ENCODE results near the gene SEZ6L2.
A peak's percentile ranks its signal among the peaks of the same experiment; 100 is the strongest.
"Not testable (repeated sequence)": the region's sequence is repeated elsewhere in the genome, so short reads cannot be mapped to it uniquely, and the experiment has no call there.

The SEZ6L2 gene

GRCh38 chr16:29899516-29900101 lies at the start of gene SEZ6L2:
SEZ6L2 (minus strand) TSS chr16:29899550; CDS start chr16:29899019, 531 bp downstream.
- DNase-seq (ENCODE audit: low read depth) = no peak

GRCh38 chr16:29947897-29948296 lies 48.5 kb upstream of the SEZ6L2 start:
- no peak for DNase-seq (ENCODE audit: low read depth)

GRCh38 chr16:29943846-29944799 lies 44.8 kb upstream of the SEZ6L2 start:
- no peak for DNase-seq (ENCODE audit: low read depth)

- no peak for DNase-seq (ENCODE audit: low read depth)
These were observed 41.3 kb upstream of the SEZ6L2 start for GRCh38 chr16:29940656-29941055.

GRCh38 chr16:29931750-29932149 lies 32.4 kb upstream of the SEZ6L2 start:
- not testable (repeated sequence) for DNase-seq (ENCODE audit: low read depth)

GRCh38 chr16:29927070-29927905 lies 27.9 kb upstream of the SEZ6L2 start:
- no peak for DNase-seq (ENCODE audit: low read depth)

GRCh38 chr16:29926711-29927052 lies 27.3 kb upstream of the SEZ6L2 start:
- no peak for DNase-seq (ENCODE audit: low read depth)

- peak; percentile 75 for DNase-seq (ENCODE audit: low read depth)
These were observed 26.7 kb upstream of the SEZ6L2 start, which contains the start of gene KCTD13 for GRCh38 chr16:29925781-29926710. KCTD13 (minus strand) TSS chr16:29926226; CDS start chr16:29926033, 193 bp downstream.

GRCh38 chr16:29925105-29925756 lies 25.9 kb upstream of the SEZ6L2 start:
- DNase-seq (ENCODE audit: low read depth) = no peak

- no peak for DNase-seq (ENCODE audit: low read depth)
These were observed 23.7 kb upstream of the SEZ6L2 start for GRCh38 chr16:29922986-29923501.

- no peak for DNase-seq (ENCODE audit: low read depth)
These were observed 23.0 kb upstream of the SEZ6L2 start for GRCh38 chr16:29922326-29922725.

- no peak for DNase-seq (ENCODE audit: low read depth)
These were observed 21.7 kb upstream of the SEZ6L2 start for GRCh38 chr16:29921034-29921385.

- DNase-seq (ENCODE audit: low read depth) = no peak
These were observed 21.1 kb upstream of the SEZ6L2 start for GRCh38 chr16:29920288-29921033.

- DNase-seq (ENCODE audit: low read depth) = no peak
These were observed 17.6 kb upstream of the SEZ6L2 start for GRCh38 chr16:29916979-29917378.

GRCh38 chr16:29915590-29916247 lies 16.4 kb upstream of the SEZ6L2 start:
- no peak for DNase-seq (ENCODE audit: low read depth)

- DNase-seq (ENCODE audit: low read depth) = no peak
These were observed 14.2 kb upstream of the SEZ6L2 start for GRCh38 chr16:29913514-29913913.

GRCh38 chr16:29912087-29912486 lies 12.7 kb upstream of the SEZ6L2 start:
- no peak for DNase-seq (ENCODE audit: low read depth)

- DNase-seq (ENCODE audit: low read depth) = no peak
These were observed 12.3 kb upstream of the SEZ6L2 start for GRCh38 chr16:29911676-29912010.

Data from T-helper 22 cell (primary cell).